ENCODE data around the gene WWOX. TPM values are rescaled to one million over a fixed set of nuclear protein-coding genes. Genes with fewer than 3 reads are reported as not detected.

WWOX gene
- total and polyA plus RNA-seq, 2 of the 8 experiments (the other 6 are each of a cell fraction or from before 2014, with no cell fraction given), result 5.4 to 16.7 TPM

DNA sequence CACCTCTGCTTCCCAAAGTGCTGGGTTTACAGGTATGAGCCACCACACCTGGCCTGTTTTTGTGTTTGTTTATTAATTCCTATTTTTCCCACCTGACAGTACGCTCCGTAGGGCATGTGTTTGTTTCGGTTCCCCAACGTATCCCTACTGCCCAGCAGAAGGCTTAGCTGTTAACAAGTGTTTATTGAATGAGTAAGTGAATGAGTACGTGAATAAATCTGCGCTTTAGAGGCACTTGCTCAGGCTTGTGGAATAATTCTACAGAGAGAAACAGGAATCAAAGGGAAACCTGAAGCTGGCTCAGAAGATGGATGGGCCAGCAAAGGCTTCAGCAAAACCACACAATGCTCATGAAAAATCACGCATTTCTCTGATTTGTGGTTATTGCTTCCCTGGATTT, 853.2 kb downstream of the WWOX start:
- DNase-seq (ENCODE audit: low read depth in 1 of 2, low spot score in 2 of 2), result no peak
- Histone ChIP-seq H2AFZ (ENCODE audit: low read length) (no peak overlapping the region), H4K8ac (ENCODE audit: extremely low read depth, insufficient read depth, low read length) (no peak overlapping the region), H3K4me1 (replicated peaks in 1 of 4; ENCODE audit: control insufficient read depth in 3 of 4, insufficient read depth in 4 of 4, low read length in 3 of 4) (peaks cover 0 to 3% (median 0%) of the 10 kb centered on the region in 4 experiments; a peak in 1 of 7 replicates), H2BK5ac (ENCODE audit: low read depth, low read length) (no peak overlapping the region), H3K27ac (ENCODE audit: low read depth, low read length) (no peak overlapping the region), H3K4me3 (ENCODE audit: extremely low read depth in 1 of 4, insufficient read depth in 2 of 4, low read depth in 3 of 4, low read length in 4 of 4) (no peak overlapping the region), H3K27me3 (replicated peaks in 1 of 4; ENCODE audit: control insufficient read depth in 3 of 4, extremely low read depth in 1 of 4, insufficient read depth in 3 of 4, low read length in 3 of 4) (no peaks in the 10 kb centered on the region), H3K23ac (ENCODE audit: insufficient read length) (no peak overlapping the region), H3K18ac (ENCODE audit: extremely low read depth, low read length) (no peak overlapping the region), H3K9ac (replicated peaks in 1 of 4; ENCODE audit: extremely low read depth in 1 of 4, low read depth in 3 of 4, low read length in 3 of 4) (no peak overlapping the region), H3K4me2 (ENCODE audit: insufficient read depth in 1 of 2, low read depth in 2 of 2, low read length in 2 of 2) (no peak overlapping the region), H4K20me1 (replicated peaks in 1 of 2; ENCODE audit: control insufficient read depth in 1 of 2, insufficient read depth in 2 of 2, low read length in 2 of 2) (no peaks in the 10 kb centered on the region), H2BK15ac (ENCODE audit: low read length) (no peak overlapping the region), H2BK20ac (ENCODE audit: low read length) (no peak overlapping the region), H3K36me3 (ENCODE audit: control insufficient read depth in 2 of 4, insufficient read depth in 4 of 4, low read length in 3 of 4) (no peaks in the 10 kb centered on the region), H4K91ac (replicated peaks; ENCODE audit: insufficient read length, low read length) (no peak overlapping the region), H3K9me3 (ENCODE audit: insufficient read depth in 2 of 2, low read depth in 1 of 2, low read length in 1 of 2) (no peaks in the 10 kb centered on the region), H3K79me2 (ENCODE audit: control insufficient read depth in 1 of 2, insufficient read depth in 2 of 2, low read length in 2 of 2) (no peaks in the 10 kb centered on the region), H3K79me1 (ENCODE audit: low read depth, low read length) (no peaks in the 10 kb centered on the region; the same call in 1 of the 2 replicates), H2AK5ac (ENCODE audit: low read depth, low read length) (no peak overlapping the region), H3K23me2 (ENCODE audit: low read depth, low read length) (peaks cover 3% of the 10 kb centered on the region; the same call in 1 of the 2 replicates), H3K14ac (ENCODE audit: insufficient read length) (no peak overlapping the region), H4K5ac (ENCODE audit: insufficient read length, low read depth, low read length) (no peak overlapping the region), H2BK120ac (replicated peaks; ENCODE audit: low read depth, low read length) (no peak overlapping the region), H3K56ac (replicated peaks; ENCODE audit: insufficient read length, low read depth, low read length) (no peak overlapping the region), H3K4ac (replicated peaks; ENCODE audit: insufficient read length, low read depth, low read length) (no peak overlapping the region), H2BK12ac (ENCODE audit: low read depth, low read length) (no peak overlapping the region)
- 91% methylated on average over 7 of the region's 7 CpGs; no CpG with 5 or more reads in 1 of the 2 experiments for WGBS, 2 experiments (ENCODE audit: extremely low coverage in 1 of 2, insufficient coverage in 1 of 2, insufficient read length in 1 of 2, insufficient replicate concordance in 2 of 2, low coverage in 1 of 2, low lambda C conversion rate in 2 of 2, missing lambda C conversion rate in 1 of 2)
- ChIA-PET CTCF (ENCODE audit: partially characterized antibody) (no interaction called here), POLR2A (ENCODE audit: partially characterized antibody) (no interaction called here)
- FAIRE-seq, result no peak
- no peak for TF ChIP-seq GABPA (IDR thresholded peaks at IDR 0.05; ENCODE audit: borderline replicate concordance, insufficient read depth, low read length)
- no peak for TF ChIP-seq HDAC2 (IDR thresholded peaks at IDR 0.05; ENCODE audit: borderline replicate concordance in 1 of 2, low read depth in 2 of 2, low read length in 2 of 2)
- no peak for TF ChIP-seq BACH1 (IDR thresholded peaks at IDR 0.05; ENCODE audit: low read length)
- TF ChIP-seq CHD1 (IDR thresholded peaks at IDR 0.05; ENCODE audit: low read depth, low read length), result no peak
- no peak for TF ChIP-seq SIX5 (IDR thresholded peaks at IDR 0.05; ENCODE audit: low read depth, low read length)
- no peak for TF ChIP-seq SUZ12 (IDR thresholded peaks at IDR 0.05; ENCODE audit: low read length)
- TF ChIP-seq TAF7 (optimal IDR thresholded peaks at IDR 0.05; ENCODE audit: borderline replicate concordance, low read depth, low read length), result no peak
- no peak for TF ChIP-seq TBP (IDR thresholded peaks at IDR 0.05; ENCODE audit: low read depth, low read length)

Data from H1 (cell line).